ENCODE results near the gene OGA. TPM values are rescaled to one million over a fixed set of nuclear protein-coding genes. Genes with fewer than 3 reads are reported as not detected.

Gene OGA
- polyA plus RNA-seq, 1 experiment: 25.6 TPM

DNA sequence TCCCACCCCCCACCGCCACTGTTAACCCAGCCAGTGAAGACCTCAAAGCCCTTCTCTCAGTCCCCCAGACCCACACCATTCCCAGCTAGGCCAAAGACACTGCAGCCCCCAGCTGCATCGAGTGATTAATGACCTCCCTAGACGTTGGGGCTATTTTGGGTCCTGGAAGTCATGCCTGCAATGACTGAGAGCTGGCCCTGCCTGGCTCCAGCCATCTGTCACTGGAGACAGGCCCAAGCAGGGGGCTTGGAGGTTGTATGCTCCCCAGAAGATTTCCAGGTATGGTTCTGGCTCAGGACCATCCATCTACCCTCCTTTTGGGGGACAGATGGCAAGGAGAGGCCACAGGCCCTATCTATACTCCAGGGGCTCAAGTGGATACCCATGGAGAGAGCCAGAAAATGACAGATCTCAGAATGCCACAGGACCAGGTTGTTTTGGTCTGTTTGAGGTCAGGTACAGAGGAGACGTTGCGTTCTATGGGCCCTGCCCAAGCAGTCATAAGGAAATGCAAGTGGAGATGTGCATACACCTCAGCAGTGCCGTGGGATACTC lies 20.2 kb upstream of the OGA start:
- no peak for DNase-seq (ENCODE audit: low read depth)
- ChIA-PET CTCF (interaction anchor here (1.1 to 5.1 kb wide), 6 partner anchors 16 to 168 kb away, joined by 3 to 129 read pairs (median 18); no protein-coding TSS in a partner anchor), POLR2A (no interaction called here)
- Histone ChIP-seq H3K27me3 (ENCODE audit: control insufficient read depth, insufficient read depth, low read length) (no peaks in the 10 kb centered on the region), H3K4me3 (ENCODE audit: low read depth, low read length) (no peak overlapping the region), H3K36me3 (ENCODE audit: control insufficient read depth, insufficient read depth, low read length) (no peaks in the 10 kb centered on the region; the same call in 1 of the 2 replicates)
- TF ChIP-seq, protein P1, sequence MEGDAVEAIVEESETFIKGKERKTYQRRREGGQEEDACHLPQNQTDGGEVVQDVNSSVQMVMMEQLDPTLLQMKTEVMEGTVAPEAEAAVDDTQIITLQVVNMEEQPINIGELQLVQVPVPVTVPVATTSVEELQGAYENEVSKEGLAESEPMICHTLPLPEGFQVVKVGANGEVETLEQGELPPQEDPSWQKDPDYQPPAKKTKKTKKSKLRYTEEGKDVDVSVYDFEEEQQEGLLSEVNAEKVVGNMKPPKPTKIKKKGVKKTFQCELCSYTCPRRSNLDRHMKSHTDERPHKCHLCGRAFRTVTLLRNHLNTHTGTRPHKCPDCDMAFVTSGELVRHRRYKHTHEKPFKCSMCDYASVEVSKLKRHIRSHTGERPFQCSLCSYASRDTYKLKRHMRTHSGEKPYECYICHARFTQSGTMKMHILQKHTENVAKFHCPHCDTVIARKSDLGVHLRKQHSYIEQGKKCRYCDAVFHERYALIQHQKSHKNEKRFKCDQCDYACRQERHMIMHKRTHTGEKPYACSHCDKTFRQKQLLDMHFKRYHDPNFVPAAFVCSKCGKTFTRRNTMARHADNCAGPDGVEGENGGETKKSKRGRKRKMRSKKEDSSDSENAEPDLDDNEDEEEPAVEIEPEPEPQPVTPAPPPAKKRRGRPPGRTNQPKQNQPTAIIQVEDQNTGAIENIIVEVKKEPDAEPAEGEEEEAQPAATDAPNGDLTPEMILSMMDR (IDR thresholded peaks at IDR 0.05; ENCODE audit: insufficient read depth, low read depth, low read length): no peak

DNA sequence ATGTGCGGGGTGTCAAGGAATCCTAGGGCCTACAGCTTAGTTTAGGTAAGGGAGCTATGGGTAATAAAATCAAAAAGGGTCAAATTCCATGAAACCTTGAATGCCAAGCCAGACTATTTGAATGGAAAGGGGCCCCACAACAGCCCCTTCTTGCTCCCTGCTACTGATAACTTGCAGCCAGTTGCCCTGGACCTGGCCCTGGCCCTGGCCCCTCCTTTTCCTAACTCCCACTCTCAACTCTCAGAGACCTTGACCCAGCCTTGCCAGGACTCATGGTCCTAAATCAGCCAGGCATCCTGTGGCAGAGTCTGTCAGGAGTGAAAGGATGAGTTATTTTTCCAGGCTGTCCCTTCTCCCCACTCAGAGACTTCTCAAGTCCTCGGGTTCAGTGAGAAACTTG lies 19.5 kb upstream of the OGA start:
- ChIA-PET CTCF (interaction anchor here (0.6 to 5.8 kb wide), 13 partner anchors 9 to 235 kb away, joined by 3 to 46 read pairs (median 4); no protein-coding TSS in a partner anchor), POLR2A (no interaction called here)
- no peaks in the 10 kb centered on the region for H3K27me3 ChIP-seq (ENCODE audit: control insufficient read depth, insufficient read depth, low read length)
- DNase-seq (ENCODE audit: low read depth): no peak
- TF ChIP-seq, protein P1 (IDR thresholded peaks at IDR 0.05; ENCODE audit: insufficient read depth, low read depth, low read length): no peak
- no peaks in the 10 kb centered on the region; the same call in 1 of the 2 replicates for H3K36me3 ChIP-seq (ENCODE audit: control insufficient read depth, insufficient read depth, low read length)
- H3K4me3 ChIP-seq (ENCODE audit: low read depth, low read length): no peak overlapping the region

DNA sequence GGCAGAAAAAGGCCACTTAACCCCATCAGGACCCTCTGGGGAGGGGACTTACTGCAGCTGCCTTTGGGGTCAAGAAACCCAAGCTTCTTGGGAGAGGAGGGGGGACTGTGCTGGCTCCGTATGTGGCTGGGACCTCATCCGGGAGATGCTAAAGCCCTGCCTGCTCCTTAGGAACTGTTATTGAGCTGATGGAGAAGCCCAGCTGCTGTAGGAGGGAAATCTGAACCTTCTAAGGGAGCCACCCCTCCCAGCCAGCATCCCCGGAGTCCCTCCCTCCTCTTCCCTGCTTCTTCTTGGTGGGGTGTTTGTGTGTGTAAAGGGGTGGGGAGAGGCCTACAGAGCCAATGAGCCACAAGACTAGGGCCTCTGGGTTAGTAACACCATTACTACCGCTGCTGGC lies 17.1 kb upstream of the OGA start:
- ChIA-PET CTCF (interaction anchor here (0.8 to 5.8 kb wide), 17 partner anchors 8 to 238 kb away, joined by 3 to 46 read pairs (median 5); partner anchors contain the start of gene OGA), POLR2A (no interaction called here)
- TF ChIP-seq, protein P1 (IDR thresholded peaks at IDR 0.05; ENCODE audit: insufficient read depth, low read depth, low read length): no peak
- H3K4me3 ChIP-seq (ENCODE audit: low read depth, low read length): no peak overlapping the region
- H3K27me3 ChIP-seq (ENCODE audit: control insufficient read depth, insufficient read depth, low read length): no peaks in the 10 kb centered on the region
- DNase-seq (ENCODE audit: low read depth): no peak
- H3K36me3 ChIP-seq (ENCODE audit: control insufficient read depth, insufficient read depth, low read length): no peaks in the 10 kb centered on the region

DNA sequence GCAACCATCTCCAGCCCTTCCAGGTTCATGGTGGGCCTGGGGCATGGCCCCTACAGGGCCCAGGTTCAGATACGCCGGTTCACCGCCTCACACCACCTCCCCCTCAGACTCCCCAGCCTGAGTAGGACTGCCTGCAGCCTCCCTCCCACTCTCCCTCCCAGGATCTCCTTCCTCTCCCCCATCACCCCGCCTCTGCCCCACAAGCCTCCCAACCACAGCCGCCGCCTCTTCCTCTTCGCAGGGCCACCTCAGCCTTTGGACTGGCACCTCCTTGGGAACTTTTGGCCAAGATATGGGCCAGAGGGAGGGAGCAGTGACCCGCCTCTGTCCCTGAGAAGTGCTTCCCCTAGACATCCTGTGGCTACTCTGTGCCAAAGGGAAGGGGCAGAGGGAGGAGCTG lies 16.1 kb upstream of the OGA start:
- CTCF ChIA-PET: interaction anchor here (1.6 to 5.8 kb wide), 3 partner anchors 17 to 174 kb away, joined by 5 to 46 read pairs (median 13); partner anchors contain the start of gene OGA
- TF ChIP-seq, protein P1 (IDR thresholded peaks at IDR 0.05; ENCODE audit: insufficient read depth, low read depth, low read length): no peak
- DNase-seq (ENCODE audit: low read depth): no peak
- POLR2A ChIA-PET: no interaction called here
- Histone ChIP-seq H3K27me3 (ENCODE audit: control insufficient read depth, insufficient read depth, low read length) (no peaks in the 10 kb centered on the region), H3K4me3 (ENCODE audit: low read depth, low read length) (no peak overlapping the region), H3K36me3 (ENCODE audit: control insufficient read depth, insufficient read depth, low read length) (no peaks in the 10 kb centered on the region)

DNA sequence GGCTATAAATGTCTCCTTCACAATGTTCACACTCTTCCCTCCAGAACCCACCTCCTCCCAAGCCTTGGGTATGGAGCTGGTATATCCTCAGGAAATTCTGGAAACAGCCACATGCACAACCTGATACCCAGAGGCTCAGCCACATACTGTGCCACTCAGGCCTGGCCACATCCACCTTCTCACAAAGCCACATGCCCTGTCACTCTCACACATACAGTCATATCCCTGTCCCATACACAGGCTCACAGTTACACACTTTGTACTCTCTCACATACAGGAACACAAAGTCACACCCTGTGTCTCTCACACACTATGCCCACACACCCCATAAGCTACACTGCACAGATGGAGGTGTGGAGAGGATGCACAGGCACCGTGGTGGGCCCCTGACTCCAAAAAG lies 15.2 kb upstream of the OGA start:
- no peak for DNase-seq (ENCODE audit: low read depth)
- H3K36me3 ChIP-seq (ENCODE audit: control insufficient read depth, insufficient read depth, low read length): no peaks in the 10 kb centered on the region
- TF ChIP-seq, protein P1 (IDR thresholded peaks at IDR 0.05; ENCODE audit: insufficient read depth, low read depth, low read length): no peak
- ChIA-PET CTCF (interaction anchor here (0.6 to 5.8 kb wide), 3 partner anchors 8 to 240 kb away, joined by 4 to 46 read pairs (median 5); no protein-coding TSS in a partner anchor), POLR2A (no interaction called here)
- H3K27me3 ChIP-seq (ENCODE audit: control insufficient read depth, insufficient read depth, low read length): no peaks in the 10 kb centered on the region
- no peak overlapping the region for H3K4me3 ChIP-seq (ENCODE audit: low read depth, low read length)

Measured in BJ (cell line).